Measurements from ENCODE around the gene LCE1D.

GRCh38 chr1:152759453-152760173 is 36.9 kb upstream of the LCE1D start:
- TF ChIP-seq POLR2A (IDR thresholded peaks at IDR 0.05; ENCODE audit: extremely low read depth, insufficient read length) (no peak), CTCF (IDR thresholded peaks at IDR 0.05; ENCODE audit: low read depth, low read length) (no peak)
